Measurements from ENCODE around the gene MAGEE1.

DNA sequence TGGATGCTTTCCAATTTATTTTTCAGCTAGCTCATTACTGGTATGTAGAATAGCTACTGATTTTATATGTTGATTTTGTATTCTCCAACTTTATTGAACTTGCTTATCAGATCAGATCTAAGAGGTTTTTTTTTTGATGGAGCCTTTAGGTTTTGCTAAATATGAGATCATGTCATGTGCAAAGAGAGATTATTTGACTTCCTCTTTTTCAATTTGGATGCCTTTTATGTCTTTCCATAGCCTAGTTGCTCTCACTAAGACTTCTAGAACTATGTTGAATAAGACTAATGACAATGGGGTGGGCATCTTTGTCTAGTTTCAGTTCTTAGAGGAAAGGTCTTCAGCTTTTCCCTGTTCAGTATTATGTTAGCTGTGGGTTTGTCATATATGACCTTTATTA is 11.7 kb downstream of the MAGEE1 start:
- no peak for TF ChIP-seq POLR2A (IDR thresholded peaks at IDR 0.05)
- no peak for TF ChIP-seq POLR2AphosphoS5 (IDR thresholded peaks at IDR 0.05)
- no peak for TF ChIP-seq CTCF (IDR thresholded peaks at IDR 0.05)
